GM21786 (cell line): ENCODE data around the gene CD2BP2.
"Not testable (repeated sequence)": the region's sequence is repeated elsewhere in the genome, so short reads cannot be mapped to it uniquely, and the experiment has no call there.

Source experiments
- ATAC-seq: cut with Tn5 transposase; IDR thresholded peaks from one replicate; pipeline ENCODE4 v1.9.1; 2021; ENCODE audit not compliant: unreplicated experiment

The CD2BP2 gene

DNA sequence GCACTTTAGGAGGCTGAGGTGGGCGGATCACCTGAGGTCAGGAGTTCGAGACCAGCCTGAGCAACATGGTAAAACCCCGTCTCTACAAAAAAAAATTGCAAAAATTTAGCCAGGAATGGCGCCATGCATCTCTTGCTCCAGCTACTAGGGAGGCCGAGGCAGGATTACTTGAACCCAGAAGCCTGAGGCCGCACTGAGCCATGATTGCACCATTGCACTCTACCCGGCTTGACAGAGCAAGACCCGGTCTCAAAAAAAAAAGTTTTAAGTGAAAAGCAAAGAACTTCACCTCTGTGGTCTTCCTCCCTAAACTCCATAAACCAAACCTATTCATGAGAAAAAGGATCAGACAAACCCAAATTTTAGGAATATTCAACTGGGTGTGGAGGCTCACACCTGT lies 7.0 kb downstream of the CD2BP2 start:
- no peak for ATAC-seq

DNA sequence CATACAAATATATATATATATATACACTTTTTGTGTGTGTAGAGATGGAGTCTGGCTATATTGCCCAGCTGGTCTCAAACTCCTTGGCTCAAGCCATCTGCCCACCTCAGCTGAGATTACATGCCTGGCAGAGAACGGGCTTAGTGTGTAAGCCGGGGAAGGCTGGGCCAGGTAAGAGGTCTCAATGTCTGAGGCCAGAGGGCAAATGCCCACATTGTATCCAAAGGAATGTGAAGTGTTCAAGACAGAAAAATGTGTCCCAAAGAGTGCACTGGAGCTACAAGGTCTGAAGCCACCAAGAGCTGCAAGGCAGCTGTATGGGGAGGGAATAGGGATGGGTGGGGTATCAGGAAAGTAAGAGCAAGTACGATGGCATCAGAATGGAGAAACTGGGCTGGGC lies 8.8 kb downstream of the CD2BP2 start:
- ATAC-seq = no peak

DNA sequence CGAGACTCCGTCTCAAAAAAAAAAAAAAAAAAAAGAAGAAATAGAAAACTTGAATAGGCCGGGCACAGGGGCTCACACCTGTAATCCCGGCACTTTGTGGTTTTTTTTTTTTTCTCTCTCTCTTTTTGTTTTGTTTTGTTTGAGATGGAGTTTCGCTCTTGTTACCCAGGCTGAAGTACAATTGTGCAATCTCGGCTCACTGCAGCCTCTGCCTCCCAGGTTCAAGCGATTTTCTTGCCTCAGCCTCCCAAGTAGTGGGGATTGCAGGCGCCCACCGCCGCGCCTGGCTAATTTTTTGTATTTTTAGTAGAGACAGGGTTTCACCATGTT lies 11.7 kb downstream of the CD2BP2 start:
- not testable (repeated sequence) for ATAC-seq

DNA sequence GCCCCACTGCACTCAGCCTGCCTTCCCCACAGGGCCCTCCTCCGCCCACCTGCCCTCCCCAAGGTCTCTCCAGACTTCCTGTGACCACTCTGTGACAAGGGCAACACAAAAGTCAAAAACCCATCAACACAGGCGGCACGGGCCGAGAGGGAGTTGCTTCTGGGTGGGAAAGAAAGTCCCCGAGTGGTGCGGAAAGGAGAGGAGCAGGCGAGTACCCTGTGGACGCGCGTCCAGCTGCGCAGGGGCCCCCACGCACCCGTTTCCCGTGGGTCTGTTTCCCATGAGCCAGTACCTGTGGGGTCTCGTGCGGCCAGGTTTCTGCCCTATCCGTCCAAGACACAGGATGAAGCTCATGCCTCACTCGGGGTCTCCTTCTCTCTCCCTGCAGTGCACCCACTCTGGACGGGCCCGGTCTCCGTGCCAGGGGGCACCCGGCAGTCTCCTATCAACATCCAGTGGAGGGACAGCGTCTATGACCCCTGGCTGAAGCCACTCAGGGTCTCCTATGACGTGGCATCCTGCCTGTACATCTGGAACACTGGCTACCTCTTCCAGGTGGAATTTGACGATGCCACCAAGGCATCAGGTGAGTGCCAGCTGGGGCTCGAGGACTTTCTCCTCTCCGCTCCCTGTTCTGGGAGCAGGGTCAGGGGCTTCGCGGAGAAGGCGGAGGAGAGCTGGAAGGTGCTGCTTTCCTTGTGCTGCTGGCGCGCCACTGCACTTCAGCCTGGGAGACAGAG lies 12.2 kb downstream of the CD2BP2 start:
- no peak for ATAC-seq

DNA sequence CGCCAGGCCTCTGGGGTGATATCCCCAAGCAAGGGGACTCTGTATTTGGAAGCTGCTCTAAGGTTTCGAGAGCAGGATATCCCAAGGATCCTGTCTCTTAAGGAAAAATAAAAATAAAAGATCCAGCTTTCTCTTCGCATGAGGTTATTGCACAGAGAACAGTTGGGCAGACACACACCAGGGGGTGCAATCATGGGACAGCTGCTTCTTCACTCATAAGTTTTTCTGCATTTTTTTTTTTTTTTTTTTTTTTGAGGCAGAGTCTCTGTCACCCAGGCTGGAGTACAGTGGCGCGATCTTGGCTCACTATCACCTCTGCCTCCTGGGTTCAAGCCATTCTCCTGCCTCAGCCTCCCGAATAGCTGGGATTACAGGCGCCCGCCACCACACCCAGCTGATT lies 13.1 kb downstream of the CD2BP2 start:
- not testable (repeated sequence) for ATAC-seq

DNA sequence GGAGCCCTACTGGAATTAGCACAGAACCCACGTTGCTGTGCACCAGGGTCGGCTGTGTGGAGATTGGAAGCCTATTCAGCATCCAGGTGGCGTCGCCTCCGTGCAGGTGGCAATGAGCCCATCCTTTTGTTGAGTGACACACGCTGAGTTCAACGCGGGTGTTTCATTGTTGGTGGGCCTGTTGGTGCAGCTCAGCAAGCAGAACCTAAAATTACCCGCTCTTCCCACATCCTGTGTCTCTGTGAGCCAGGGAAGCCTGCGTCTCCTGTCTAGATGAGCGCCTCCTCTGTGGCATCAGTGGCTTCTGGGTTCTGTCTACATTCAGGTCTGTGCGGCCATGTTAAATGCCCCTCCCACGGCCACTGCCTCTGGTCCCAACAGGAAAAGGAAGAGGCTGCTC lies 14.5 kb downstream of the CD2BP2 start:
- ATAC-seq = no peak

DNA sequence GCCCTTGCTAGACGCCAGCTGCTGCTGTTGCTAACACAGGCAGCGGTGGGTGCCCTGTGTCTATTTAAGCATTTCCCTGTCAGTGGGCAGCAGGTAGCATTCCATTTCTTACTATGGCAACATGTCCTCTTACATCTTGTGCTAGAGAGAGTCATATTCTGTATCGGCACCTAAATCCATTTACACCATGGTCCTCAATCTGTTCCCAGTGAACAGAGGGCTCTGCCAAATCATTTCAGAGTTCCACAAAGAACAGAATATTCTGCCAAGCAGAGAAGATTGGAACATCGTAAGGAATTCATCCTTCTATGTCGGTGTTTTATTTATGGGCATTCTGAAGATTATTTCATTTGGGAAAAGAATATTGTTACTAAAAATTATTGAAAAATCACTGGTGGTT lies 16.4 kb downstream of the CD2BP2 start:
- ATAC-seq = not testable (repeated sequence)

DNA sequence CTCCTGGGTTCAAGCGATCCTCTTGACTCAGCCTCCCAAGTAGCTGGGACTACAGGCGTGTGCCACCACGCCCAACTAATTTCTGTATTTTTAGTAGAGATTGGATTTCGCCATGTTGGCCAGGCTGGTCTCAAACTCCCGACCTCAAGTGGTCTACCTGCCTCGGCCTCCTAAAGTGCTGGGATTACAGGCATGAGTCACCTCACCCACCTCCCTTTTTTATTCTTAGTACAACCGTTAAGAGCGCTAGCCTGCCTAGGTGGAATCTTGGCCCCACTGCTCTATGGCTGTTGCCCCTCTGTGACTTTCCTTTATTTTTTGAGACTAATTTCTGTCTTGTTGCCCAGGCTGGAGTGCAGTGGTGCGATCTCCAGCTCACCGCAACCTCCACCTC lies 17.1 kb downstream of the CD2BP2 start:
- ATAC-seq = not testable (repeated sequence)

DNA sequence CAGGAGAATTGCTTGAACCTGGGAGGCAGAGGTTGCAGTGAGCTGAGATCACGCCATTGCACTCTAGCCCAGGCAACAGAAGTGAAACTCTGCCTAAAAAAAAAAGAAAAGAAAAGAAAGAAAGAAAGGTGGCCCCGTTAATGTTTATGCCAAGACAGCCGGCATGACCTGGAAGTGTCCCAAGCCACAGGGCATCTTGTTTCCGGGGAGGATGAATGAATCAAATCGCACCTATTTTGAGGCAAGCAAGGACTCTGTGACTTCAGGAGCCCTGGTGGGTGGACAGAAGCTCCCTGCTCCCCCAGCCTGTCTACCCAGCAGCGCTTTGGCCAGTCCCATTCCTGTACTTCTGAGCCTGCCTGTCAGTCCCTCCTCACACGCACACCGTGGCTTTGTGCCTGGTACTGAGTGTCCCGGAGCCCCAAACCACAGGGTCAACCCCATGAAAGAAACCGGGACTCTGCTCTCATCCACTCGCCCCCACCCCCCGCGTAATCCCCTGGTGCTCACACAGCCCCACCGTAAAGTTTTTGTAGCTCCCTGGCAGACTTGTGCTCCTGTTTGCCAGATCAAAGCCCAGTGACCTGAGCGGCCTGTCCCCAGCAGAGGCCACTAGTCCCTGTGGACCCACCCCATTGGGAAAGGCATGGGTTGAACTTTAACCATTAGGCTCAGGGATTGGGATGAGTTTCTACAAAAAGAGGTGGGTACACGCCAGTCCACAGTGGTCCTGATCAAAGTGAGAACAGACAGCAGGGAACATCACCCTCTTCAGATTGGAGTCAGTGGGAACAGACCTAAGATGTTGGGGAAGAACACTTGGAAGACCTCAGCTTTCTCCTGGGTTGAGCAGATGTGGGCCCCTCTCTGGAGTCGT lies 19.3 kb downstream of the CD2BP2 start:
- peak; percentile 19 for ATAC-seq

DNA sequence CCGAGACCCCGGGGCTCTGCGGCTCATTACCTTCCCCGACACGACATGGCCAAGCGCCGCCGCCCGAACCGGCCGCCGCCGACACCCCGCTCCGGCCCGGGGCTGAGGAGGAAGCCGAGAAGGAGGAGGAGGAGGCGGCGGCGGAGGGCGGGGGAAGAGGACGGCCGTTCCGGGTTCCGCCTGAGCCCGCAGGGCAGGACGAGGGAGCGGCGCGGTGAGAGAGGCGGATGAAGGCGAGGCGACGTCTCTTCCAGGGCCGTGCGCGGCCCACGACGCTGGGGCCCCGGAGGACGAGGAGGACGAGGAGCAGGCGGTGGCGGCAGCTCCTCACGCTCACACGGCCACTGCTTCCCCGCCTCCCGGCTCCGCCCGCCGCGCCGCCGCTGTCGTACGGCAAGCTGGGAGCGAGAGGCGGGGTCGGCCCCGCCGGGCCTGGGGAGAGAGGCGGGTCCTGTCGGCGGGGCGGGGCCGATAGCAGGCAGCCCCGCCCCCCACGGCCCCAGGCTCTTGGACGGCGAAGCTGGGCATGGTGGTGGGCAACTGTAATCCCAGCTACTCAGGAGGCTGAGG lies 20.0 kb downstream of the CD2BP2 start:
- ATAC-seq = peak; percentile 67

DNA sequence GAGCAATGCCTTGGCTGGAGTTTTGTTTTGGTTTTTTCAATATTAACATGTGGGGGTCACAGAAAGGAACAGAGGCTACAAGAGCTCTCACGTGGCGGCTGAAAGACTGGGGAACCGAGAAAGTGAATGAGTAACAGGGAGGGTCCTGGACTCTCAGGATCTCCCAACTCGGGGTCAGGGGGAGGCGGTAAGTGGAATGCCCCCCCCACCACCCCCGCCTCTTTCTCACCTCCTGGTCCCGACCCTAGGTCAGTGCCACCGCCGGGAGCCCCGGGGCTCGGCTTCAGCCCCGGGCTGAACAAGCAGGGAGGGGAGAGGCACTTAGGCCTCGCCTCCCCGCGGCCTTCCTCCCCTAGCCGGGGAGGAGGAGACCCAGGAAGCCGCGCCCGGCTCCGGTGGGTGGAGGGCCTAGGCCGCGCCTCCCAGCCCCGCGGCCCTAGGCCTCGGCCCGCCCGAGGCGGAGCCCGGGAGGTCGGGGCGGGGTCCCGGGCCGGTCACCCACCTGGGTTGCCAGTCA lies 20.6 kb downstream of the CD2BP2 start:
- ATAC-seq = peak; percentile 77

DNA sequence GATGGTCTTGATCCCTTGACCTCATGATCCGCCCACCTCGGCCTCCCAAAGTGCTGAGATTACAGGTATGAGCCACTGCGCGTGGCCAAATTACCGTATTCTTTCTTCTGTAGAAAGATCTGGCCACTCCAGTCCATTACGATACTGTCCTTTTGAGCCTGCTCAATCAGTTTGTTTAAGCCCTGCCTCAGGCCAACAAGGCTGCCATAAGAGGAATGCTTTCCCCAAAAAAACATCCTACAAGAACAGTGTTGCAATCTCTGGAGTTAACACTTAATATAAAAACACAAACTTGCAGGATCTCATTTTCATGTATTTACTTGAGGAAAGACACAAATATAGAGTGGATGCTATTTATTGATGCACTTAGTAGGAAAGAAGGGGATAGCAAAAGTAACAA lies 30.9 kb downstream of the CD2BP2 start:
- not testable (repeated sequence) for ATAC-seq

DNA sequence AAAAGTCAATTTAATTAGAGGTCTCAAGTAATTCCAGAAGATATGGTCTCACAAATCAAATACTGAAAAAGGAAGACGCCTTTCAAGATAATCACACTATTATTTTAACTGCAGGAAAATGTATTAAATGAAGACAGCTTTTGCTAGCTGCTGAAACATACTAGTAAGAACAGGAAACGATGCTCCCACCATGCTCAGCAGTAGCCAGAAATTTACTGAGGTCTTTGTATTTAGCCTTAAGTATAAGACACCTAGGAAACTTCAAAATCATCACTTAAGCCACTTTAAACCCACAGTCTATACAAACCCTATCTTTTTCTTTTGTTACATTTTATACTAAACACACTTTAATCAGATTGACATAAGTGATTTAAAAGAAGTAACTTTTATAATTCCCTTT lies 36.5 kb downstream of the CD2BP2 start:
- ATAC-seq = not testable (repeated sequence)

DNA sequence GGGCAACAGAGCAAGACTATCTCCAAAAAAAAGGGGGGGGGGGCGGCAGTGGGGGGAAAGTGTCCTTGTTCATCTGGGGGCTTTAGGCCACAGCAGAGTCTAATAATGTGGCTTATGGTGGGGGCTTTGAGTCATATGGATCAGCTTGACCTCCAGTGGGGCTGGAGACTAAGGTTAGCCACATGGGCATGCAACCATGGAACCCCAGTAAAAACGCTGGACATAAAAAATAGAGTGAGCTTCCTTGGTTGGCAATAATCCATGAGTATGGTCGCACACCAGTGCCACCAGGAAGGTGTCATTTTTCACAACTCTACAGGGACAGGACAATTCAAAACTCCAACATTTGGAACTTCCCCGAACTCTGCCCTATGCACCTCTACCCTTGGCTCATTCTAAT lies 44.2 kb downstream of the CD2BP2 start:
- ATAC-seq = not testable (repeated sequence)

DNA sequence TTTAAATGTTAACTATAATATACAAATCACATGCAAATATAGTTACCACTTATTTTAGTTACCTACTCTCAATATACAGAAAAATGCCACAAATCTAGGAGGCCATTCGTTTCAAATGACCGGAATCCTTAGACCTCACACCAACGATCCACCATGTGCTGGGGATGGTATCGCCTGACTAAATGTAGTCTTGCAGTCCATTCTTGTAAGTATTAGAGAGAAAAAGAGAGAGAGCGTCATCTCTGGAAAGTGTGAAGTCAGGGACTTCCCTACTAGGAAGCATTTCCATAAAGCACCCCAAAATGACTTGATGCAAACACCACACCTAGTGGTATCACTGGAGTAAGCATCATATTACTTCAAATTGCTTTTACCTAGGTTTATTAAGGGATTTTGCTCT lies 45.9 kb downstream of the CD2BP2 start:
- ATAC-seq = not testable (repeated sequence)
